Measurements from ENCODE around the gene CD200R1.

CD200R1 gene

GRCh38 chr3:112889357-112889756, 85.5 kb downstream of the CD200R1 start:
- no peak for TF ChIP-seq CTCF (IDR thresholded peaks at IDR 0.05; ENCODE audit: insufficient read depth, low read length, missing control alignments)
- no peak overlapping the region for H3K4me3 ChIP-seq (ENCODE audit: low read depth, low read length)
- ChIA-PET CTCF (no interaction called here), POLR2A (no interaction called here)
- DNase-seq (ENCODE audit: low read depth, low spot score), result no peak

GRCh38 chr3:112888381-112889085, 86.4 kb downstream of the CD200R1 start:
- POLR2A ChIA-PET, result no interaction called here
- no peak overlapping the region for H3K4me3 ChIP-seq (ENCODE audit: low read depth, low read length)
- CTCF ChIA-PET, result no interaction called here
- DNase-seq (ENCODE audit: low read depth, low spot score), result no peak
- no peak for TF ChIP-seq CTCF (IDR thresholded peaks at IDR 0.05; ENCODE audit: insufficient read depth, low read length, missing control alignments)

- no peak for TF ChIP-seq CTCF (IDR thresholded peaks at IDR 0.05; ENCODE audit: insufficient read depth, low read length, missing control alignments)
- ChIA-PET POLR2A (no interaction called here), CTCF (interaction anchor here (1.7 kb wide), 1 partner anchor 94 kb away, joined by 7 read pairs; no protein-coding TSS in a partner anchor)
- no peak overlapping the region for H3K4me3 ChIP-seq (ENCODE audit: low read depth, low read length)
- no peak for DNase-seq (ENCODE audit: low read depth, low spot score)
Measured at GRCh38 chr3:112884678-112885290, 90.1 kb downstream of the CD200R1 start.

GRCh38 chr3:112881891-112882290, 93.0 kb downstream of the CD200R1 start:
- ChIA-PET POLR2A (no interaction called here), CTCF (no interaction called here)
- DNase-seq (ENCODE audit: low read depth, low spot score), result no peak
- no peak overlapping the region for H3K4me3 ChIP-seq (ENCODE audit: low read depth, low read length)
- TF ChIP-seq CTCF (IDR thresholded peaks at IDR 0.05; ENCODE audit: insufficient read depth, low read length, missing control alignments), result no peak

GRCh38 chr3:112875561-112875960, 99.3 kb downstream of the CD200R1 start:
- DNase-seq (ENCODE audit: low read depth, low spot score), result no peak
- ChIA-PET POLR2A (no interaction called here), CTCF (no interaction called here)
- H3K4me3 ChIP-seq (ENCODE audit: low read depth, low read length), result no peak overlapping the region
- TF ChIP-seq CTCF (IDR thresholded peaks at IDR 0.05; ENCODE audit: insufficient read depth, low read length, missing control alignments), result no peak

- ChIA-PET POLR2A (no interaction called here), CTCF (no interaction called here)
- no peak overlapping the region for H3K4me3 ChIP-seq (ENCODE audit: low read depth, low read length)
- no peak for DNase-seq (ENCODE audit: low read depth, low spot score)
- TF ChIP-seq CTCF (IDR thresholded peaks at IDR 0.05; ENCODE audit: insufficient read depth, low read length, missing control alignments), result no peak
Measured at GRCh38 chr3:112874725-112875124, 100.2 kb downstream of the CD200R1 start.

Measured in AG04449 (cell line).